ENCODE measurements around the gene SMIM17. TPM values are rescaled to one million over a fixed set of nuclear protein-coding genes. Genes with fewer than 3 reads are reported as not detected.
"Not testable (repeated sequence)": the region's sequence is repeated elsewhere in the genome, so short reads cannot be mapped to it uniquely, and the experiment has no call there.

Gene SMIM17
- total and polyA plus RNA-seq, 7 donors, result 0.10 to 0.21 TPM; not detected in 5

- H3K4me3 ChIP-seq, result peak within 1 kb of the TSS; percentile 82
- no peaks in the 10 kb centered on the region for H3K27me3 ChIP-seq (ENCODE audit: insufficient read depth in 3 of 3, low read length in 2 of 3)
- 1% methylated on average over 31 to 32 of the region's 32 CpGs for WGBS, 3 donors
- H3K27ac ChIP-seq, result no peak within 1 kb of the TSS
- intact Hi-C loops (cut with DNase I), result no loop called here
- H3K36me3 ChIP-seq (ENCODE audit: insufficient read depth in 1 of 2, low read depth in 1 of 2), result no peaks in the 10 kb centered on the region
- ATAC-seq (peak; percentile 97 to 99 (median 98)), DNase-seq (peak; percentile 95 to 96)
- TF ChIP-seq CTCF (IDR thresholded peaks at IDR 0.05), result peak; percentile 19
- no peaks in the 10 kb centered on the region for H3K9me3 ChIP-seq
- no peaks in the 10 kb centered on the region for H3K4me1 ChIP-seq
Measured at GRCh38 chr19:56671613-56671994, 28.6 kb downstream of the SMIM17 start, which contains the start of gene ZNF835. TSS of gene ZNF835 (minus strand) at chr19:56671757. CDS start at chr19:56665198, 6,559 bp downstream.

GRCh38 chr19:56672610-56673009 lies 29.7 kb downstream of the SMIM17 start:
- DNase-seq; H3K9me3 ChIP-seq; ATAC-seq; intact Hi-C loops (cut with DNase I); H3K4me1 ChIP-seq; H3K27me3 ChIP-seq (ENCODE audit: insufficient read depth in 3 of 3, low read length in 2 of 3); H3K4me3 ChIP-seq; H3K27ac ChIP-seq; H3K36me3 ChIP-seq (ENCODE audit: insufficient read depth in 1 of 2, low read depth in 1 of 2): not testable (repeated sequence)
- 74 to 83% (median 80%) methylated on average over 2 of the region's 2 CpGs for WGBS, 3 donors

GRCh38 chr19:56678205-56678604 lies 35.2 kb downstream of the SMIM17 start:
- H3K9me3 ChIP-seq, result peaks cover 3% of the 10 kb centered on the region
- DNase-seq, result no peak
- H3K27me3 ChIP-seq (ENCODE audit: insufficient read depth in 3 of 3, low read length in 2 of 3), result no peaks in the 10 kb centered on the region
- 30 to 43% (median 42%) methylated on average over 8 of the region's 8 CpGs for WGBS, 3 donors
- no peak for ATAC-seq
- H3K36me3 ChIP-seq (ENCODE audit: insufficient read depth in 1 of 2, low read depth in 1 of 2), result no peaks in the 10 kb centered on the region
- intact Hi-C loops (cut with DNase I), result no loop called here
- H3K27ac ChIP-seq, result no peak overlapping the region
- no peak overlapping the region for H3K4me3 ChIP-seq
- TF ChIP-seq CTCF (IDR thresholded peaks at IDR 0.05), result no peak
- no peaks in the 10 kb centered on the region for H3K4me1 ChIP-seq

GRCh38 chr19:56681702-56682101 lies 38.7 kb downstream of the SMIM17 start:
- Histone ChIP-seq H3K4me3 (no peak overlapping the region), H3K27me3 (ENCODE audit: insufficient read depth in 3 of 3, low read length in 2 of 3) (no peaks in the 10 kb centered on the region), H3K27ac (no peak overlapping the region), H3K9me3 (peaks cover 3% of the 10 kb centered on the region), H3K36me3 (ENCODE audit: insufficient read depth in 1 of 2, low read depth in 1 of 2) (no peaks in the 10 kb centered on the region), H3K4me1 (no peaks in the 10 kb centered on the region)
- no peak for TF ChIP-seq CTCF (IDR thresholded peaks at IDR 0.05)
- no peak for DNase-seq
- intact Hi-C loops (cut with DNase I), result no loop called here
- 63 to 66% (median 66%) methylated on average over 8 of the region's 8 CpGs for WGBS, 3 donors
- no peak for ATAC-seq

GRCh38 chr19:56683116-56683515 lies 40.2 kb downstream of the SMIM17 start:
- H3K4me3 ChIP-seq, result no peak overlapping the region
- 18 to 35% (median 23%) methylated on average over 7 of the region's 7 CpGs for WGBS, 3 donors
- no peaks in the 10 kb centered on the region for H3K27me3 ChIP-seq (ENCODE audit: insufficient read depth in 3 of 3, low read length in 2 of 3)
- TF ChIP-seq CTCF (IDR thresholded peaks at IDR 0.05), result no peak
- ATAC-seq, result no peak
- H3K4me1 ChIP-seq, result no peaks in the 10 kb centered on the region
- intact Hi-C loops (cut with DNase I), result no loop called here
- H3K27ac ChIP-seq, result no peak overlapping the region
- DNase-seq, result no peak
- no peaks in the 10 kb centered on the region for H3K36me3 ChIP-seq (ENCODE audit: insufficient read depth in 1 of 2, low read depth in 1 of 2)
- peaks cover 3% of the 10 kb centered on the region for H3K9me3 ChIP-seq
